SK-N-SH (cell line): ENCODE measurements around the gene KLHL20. TPM values are rescaled to one million over a fixed set of nuclear protein-coding genes. Genes with fewer than 3 reads are reported as not detected.
"Not testable (repeated sequence)": the region's sequence is repeated elsewhere in the genome, so short reads cannot be mapped to it uniquely, and the experiment has no call there.

ENCODE experiments used
- CTCF ChIA-PET: fragments of 300-600, 350-600 bp; formaldehyde crosslinking; extraction: SDS; loops from one replicate; lab custom pipeline; 2021; lab: Yijun Ruan, JAX
- POLR2A ChIA-PET: fragments of 350-600 bp; sonication (Branson Sonifier 250); formaldehyde crosslinking; extraction: SDS; loops from one replicate; lab custom pipeline; 2020; ENCODE audit warnings: antibody characterized with exemption, inconsistent platforms; lab: Yijun Ruan, JAX
- DNase-seq: peaks from one replicate; pipeline ENCODE4 v3.0.0; 2012
- H2AFZ ChIP-seq: fragments of 200-600 bp; sonication (generic); 2 replicates; pipeline ENCODE4 v1.8.1; 2016; ENCODE audit warnings: antibody characterized with exemption, mild to moderate bottlenecking, low read depth
- H3F3A ChIP-seq: fragments of 200-600 bp; sonication (generic); replicated peaks from 2 replicates; pipeline ENCODE3; 2016; ENCODE audit warnings: antibody characterized with exemption, mild to moderate bottlenecking; ENCODE audit not compliant: insufficient read depth
- H3K27ac ChIP-seq, 2 experiments: fragments of 200-500 bp in 1 of 2; fragments of 200-600 bp in 1 of 2; sonication (Bioruptor generic) in 1 of 2; sonication (generic), shearing (Covaris generic) in 1 of 2; 2 replicates each; pipeline versions ENCODE4 v1.5.1 to v1.6.1; 2014 to 2016; ENCODE audit warnings: low read depth in 2 of 2, inconsistent platforms in 1 of 2, low read length in 1 of 2, mild to moderate bottlenecking in 1 of 2, mixed read lengths in 1 of 2
- H3K27me3 ChIP-seq: fragments of 200-600 bp; sonication (generic), shearing (Covaris generic); 2 replicates; pipeline ENCODE4 v1.6.1; 2016; ENCODE audit warnings: mixed run types; ENCODE audit not compliant: insufficient read depth
- H3K36me3 ChIP-seq, 2 experiments: fragments of 200-500 bp in 1 of 2; fragments of 200-600 bp in 1 of 2; sonication (Bioruptor generic) in 1 of 2; sonication (generic) in 1 of 2; replicated peaks in 1 of 2; 2 replicates each; pipeline versions ENCODE3 to v1.5.1; 2014 to 2016; ENCODE audit warnings: low read length in 1 of 2, mild to moderate bottlenecking in 1 of 2; ENCODE audit not compliant: insufficient read depth in 2 of 2, control insufficient read depth in 1 of 2
- H3K4me1 ChIP-seq, 2 experiments: fragments of 200-500 bp in 1 of 2; fragments of 200-600 bp in 1 of 2; sonication (Bioruptor generic) in 1 of 2; sonication (generic), shearing (Covaris generic) in 1 of 2; 2 replicates each; pipeline versions ENCODE4 v1.5.1 to v1.6.1; 2014 to 2016; ENCODE audit warnings: low read depth in 1 of 2, low read length in 1 of 2, mixed run types in 1 of 2; ENCODE audit not compliant: insufficient read depth in 2 of 2, control insufficient read depth in 1 of 2
- H3K4me2 ChIP-seq: fragments of 200-600 bp; sonication (generic), shearing (Covaris generic); 2 replicates; pipeline ENCODE4 v1.6.1; 2017; ENCODE audit warnings: mixed run types
- H3K4me3 ChIP-seq, 2 experiments: fragments of 200-500 bp in 1 of 2; fragments of 200-600 bp in 1 of 2; sonication (Bioruptor generic) in 1 of 2; sonication (generic), shearing (Covaris generic) in 1 of 2; 2 replicates each; pipeline versions ENCODE4 v1.5.1 to v1.8.1; 2014 to 2016; ENCODE audit warnings: low read depth in 2 of 2, inconsistent platforms in 1 of 2, low read length in 1 of 2, mild to moderate bottlenecking in 1 of 2, mixed read lengths in 1 of 2, moderate library complexity in 1 of 2
- H3K79me2 ChIP-seq: fragments of 200-600 bp; sonication (generic); 2 replicates; pipeline ENCODE4 v1.8.1; 2017; ENCODE audit warnings: mild to moderate bottlenecking; ENCODE audit not compliant: insufficient read depth
- H3K9ac ChIP-seq: fragments of 200-600 bp; sonication (generic); 2 replicates; pipeline ENCODE4 v1.6.1; 2017; ENCODE audit warnings: mixed run types
- H3K9me2 ChIP-seq: fragments of 200-600 bp; sonication (generic); 2 replicates; pipeline ENCODE4 v1.6.1; 2017; ENCODE audit warnings: mixed run types
- H3K9me3 ChIP-seq: fragments of 200-600 bp; sonication (generic); 2 replicates; pipeline ENCODE4 v1.6.1; 2017; ENCODE audit warnings: mixed run types, mild to moderate bottlenecking, moderate library complexity
- H4K20me1 ChIP-seq: fragments of 200-600 bp; sonication (generic); 2 replicates; pipeline ENCODE4 v1.6.1; 2017; ENCODE audit warnings: mild to moderate bottlenecking, mixed run types; ENCODE audit not compliant: insufficient read depth
- CTCF ChIP-seq: fragments of 200-600 bp; sonication (generic); IDR thresholded peaks from 2 replicates; pipeline ENCODE4 v1.6.1; 2017; ENCODE audit warnings: antibody characterized with exemption, mild to moderate bottlenecking, moderate library complexity
- ELF1 ChIP-seq: IDR thresholded peaks from 2 replicates; pipeline ENCODE4 v1.4.0; 2012
- FOXJ3 ChIP-seq: sonication (generic); formaldehyde crosslinking; IDR thresholded peaks from 2 replicates; pipeline ENCODE4 v1.5.1; 2020; ENCODE audit warnings: mild to moderate bottlenecking, missing genetic modification reagents
- IRF3 ChIP-seq: fragments of 150-350 bp; IDR thresholded peaks from 2 replicates; pipeline ENCODE4 v1.6.1; 2016; ENCODE audit warnings: mild to moderate bottlenecking, low read depth, low read length
- JUND ChIP-seq: IDR thresholded peaks from 2 replicates; pipeline ENCODE4 v1.4.0; 2012
- TAF1 ChIP-seq: IDR thresholded peaks from 2 replicates; pipeline ENCODE4 v1.6.1; 2012; ENCODE audit warnings: low read depth, mild to moderate bottlenecking, low read length, moderate library complexity, borderline replicate concordance
- ZBTB33 ChIP-seq: IDR thresholded peaks from 2 replicates; pipeline ENCODE4 v1.4.0; 2012; ENCODE audit warnings: low read depth, borderline replicate concordance
- WGBS: methylation state at CpG from one replicate; pipeline ENCODE4 v1.1.6; 2017; ENCODE audit warnings: low lambda C conversion rate; 5-methylcytosine and 5-hydroxymethylcytosine counted together
- polyA plus RNA-seq, 3 experiments: library from polyadenylated mRNA; depleted of rRNA; stranded (reverse); fragments of >200 nt; gene quantifications; 2 replicates each; pipeline ENCODE4 v1.2.3, GENCODE V29; 2012

Gene KLHL20
- polyA plus RNA-seq, 1 of the 3 experiments (the other 2 are of a cell fraction): 14.0 TPM

- Histone ChIP-seq H3K9me2 (no peaks in the 10 kb centered on the region), H3K79me2 (no peaks in the 10 kb centered on the region; the same call in 1 of the 2 replicates), H3K9me3 (no peaks in the 10 kb centered on the region), H3K4me2 (no peak overlapping the region), H3K36me3 (peaks cover 12 to 41% of the 10 kb centered on the region in 2 experiments)
- CTCF ChIA-PET: no interaction called here
- no peak for TF ChIP-seq TAF1
- TF ChIP-seq CTCF: no peak
- TF ChIP-seq IRF3: no peak
- no peak for TF ChIP-seq ELF1
- no peak for TF ChIP-seq JUND
- no peak for TF ChIP-seq ZBTB33
- no peak for TF ChIP-seq FOXJ3 (CRISPR knock-in tag)
- TF ChIP-seq, all 33 proteins: peak for 0
- DNase-seq: no peak
- Histone ChIP-seq H3K4me3 (no peak overlapping the region), H2AFZ (no peak overlapping the region), H4K20me1 (no peaks in the 10 kb centered on the region), H3K27ac (no peak overlapping the region), H3F3A (peaks cover 6% of the 10 kb centered on the region), H3K27me3 (no peaks in the 10 kb centered on the region), H3K4me1 (no peaks in the 10 kb centered on the region), H3K9ac (no peak overlapping the region)
- POLR2A ChIA-PET: no interaction called here
Observed at GRCh38 chr1:173798078-173798477, 83.3 kb downstream of the KLHL20 start.

GRCh38 chr1:173799995-173800394 is 85.2 kb downstream of the KLHL20 start:
- H3K4me2 ChIP-seq, H2AFZ ChIP-seq, H3K4me1 ChIP-seq, H3K9me3 ChIP-seq, H3K79me2 ChIP-seq, H4K20me1 ChIP-seq, H3K27ac ChIP-seq, DNase-seq, POLR2A ChIA-PET, H3K9me2 ChIP-seq, H3K27me3 ChIP-seq, CTCF ChIA-PET, H3K4me3 ChIP-seq, H3F3A ChIP-seq, H3K9ac ChIP-seq: not testable (repeated sequence)
- H3K36me3 ChIP-seq: peaks cover 18 to 35% of the 10 kb centered on the region in 2 experiments
- 91% methylated on average over 1 of the region's 1 CpG for WGBS
